ENCODE results near the gene GRHL1. TPM values are rescaled to one million over a fixed set of nuclear protein-coding genes. Genes with fewer than 3 reads are reported as not detected.

GRHL1 gene
- total and polyA plus RNA-seq, 2 of the 8 experiments (the other 6 are each of a cell fraction or from before 2014, with no cell fraction given) = 1.3 to 3.6 TPM

DNA sequence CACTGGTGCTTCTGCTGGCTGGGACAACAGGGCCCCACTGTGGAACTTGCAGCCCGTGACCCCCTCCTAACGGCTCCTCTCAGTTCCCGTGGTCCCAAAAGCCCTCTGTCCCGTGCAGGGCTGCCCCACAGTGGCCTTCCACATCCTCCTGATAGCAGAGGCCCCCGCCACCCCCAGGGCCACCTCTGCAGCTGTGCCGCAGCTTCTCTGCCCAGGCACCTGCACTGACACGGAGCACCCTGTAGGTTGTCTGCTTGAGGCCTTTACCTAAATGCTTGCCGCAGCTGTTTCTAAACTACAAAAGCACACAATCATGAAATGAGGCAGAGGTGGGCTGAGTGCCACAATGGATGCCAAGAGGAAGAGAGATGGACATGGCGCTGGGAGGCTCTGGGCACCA lies 13.5 kb upstream of the GRHL1 start:
- H3K14ac ChIP-seq (ENCODE audit: insufficient read length) = no peak overlapping the region
- H4K5ac ChIP-seq (ENCODE audit: insufficient read length, low read depth, low read length) = no peak overlapping the region
- no peak overlapping the region for H4K91ac ChIP-seq (replicated peaks; ENCODE audit: insufficient read length, low read length)
- no peaks in the 10 kb centered on the region for H3K23me2 ChIP-seq (ENCODE audit: low read depth, low read length)
- H4K8ac ChIP-seq (ENCODE audit: extremely low read depth, insufficient read depth, low read length) = no peak overlapping the region; the same call in 1 of the 2 replicates
- no peak overlapping the region for H3K4ac ChIP-seq (replicated peaks; ENCODE audit: insufficient read length, low read depth, low read length)
- no peak overlapping the region for H2BK5ac ChIP-seq (ENCODE audit: low read depth, low read length)
- H3K56ac ChIP-seq (replicated peaks; ENCODE audit: insufficient read length, low read depth, low read length) = no peak overlapping the region
- no peaks in the 10 kb centered on the region for H4K20me1 ChIP-seq (replicated peaks in 1 of 2; ENCODE audit: control insufficient read depth in 1 of 2, insufficient read depth in 2 of 2, low read length in 2 of 2)
- no peak overlapping the region for H2AFZ ChIP-seq (ENCODE audit: low read length)
- no peaks in the 10 kb centered on the region for H3K79me2 ChIP-seq (ENCODE audit: control insufficient read depth in 1 of 2, insufficient read depth in 2 of 2, low read length in 2 of 2)
- peaks cover 0 to 11% (median 4%) of the 10 kb centered on the region in 4 experiments; a peak in 3 of 8 replicates for H3K36me3 ChIP-seq (ENCODE audit: control insufficient read depth in 2 of 4, insufficient read depth in 4 of 4, low read length in 3 of 4)
- H2BK120ac ChIP-seq (replicated peaks; ENCODE audit: low read depth, low read length) = no peak overlapping the region
- POLR2A ChIA-PET (ENCODE audit: partially characterized antibody) = no interaction called here
- no peak overlapping the region for H2BK20ac ChIP-seq (ENCODE audit: low read length)
- H3K4me3 ChIP-seq (ENCODE audit: extremely low read depth in 1 of 4, insufficient read depth in 2 of 4, low read depth in 3 of 4, low read length in 4 of 4) = no peak overlapping the region
- no peak overlapping the region for H2BK12ac ChIP-seq (ENCODE audit: low read depth, low read length)
- H3K27ac ChIP-seq (ENCODE audit: low read depth, low read length) = no peak overlapping the region
- H3K9me3 ChIP-seq (ENCODE audit: insufficient read depth in 2 of 2, low read depth in 1 of 2, low read length in 1 of 2) = peaks cover 0 to 1% of the 10 kb centered on the region in 2 experiments; a peak in 1 of 4 replicates
- no peak overlapping the region for H3K4me2 ChIP-seq (ENCODE audit: insufficient read depth in 1 of 2, low read depth in 2 of 2, low read length in 2 of 2)
- FAIRE-seq (no peak), DNase-seq (ENCODE audit: low read depth in 1 of 2, low spot score in 2 of 2) (no peak)
- no peaks in the 10 kb centered on the region for H3K79me1 ChIP-seq (ENCODE audit: low read depth, low read length)
- H2BK15ac ChIP-seq (ENCODE audit: low read length) = no peak overlapping the region
- no peak overlapping the region for H2AK5ac ChIP-seq (ENCODE audit: low read depth, low read length)
- H3K23ac ChIP-seq (ENCODE audit: insufficient read length) = no peak overlapping the region
- CTCF ChIA-PET (ENCODE audit: partially characterized antibody) = interaction anchor here (0.7 to 0.8 kb wide), 2 partner anchors 24 to 69 kb away, joined by 3 to 4 read pairs; no protein-coding TSS in a partner anchor
- H3K27me3 ChIP-seq (replicated peaks in 1 of 4; ENCODE audit: control insufficient read depth in 3 of 4, extremely low read depth in 1 of 4, insufficient read depth in 3 of 4, low read length in 3 of 4) = no peaks in the 10 kb centered on the region
- no peak overlapping the region for H3K9ac ChIP-seq (replicated peaks in 1 of 4; ENCODE audit: extremely low read depth in 1 of 4, low read depth in 3 of 4, low read length in 3 of 4)
- WGBS, 2 experiments (ENCODE audit: extremely low coverage in 1 of 2, insufficient coverage in 1 of 2, insufficient read length in 1 of 2, insufficient replicate concordance in 2 of 2, low coverage in 1 of 2, low lambda C conversion rate in 2 of 2, missing lambda C conversion rate in 1 of 2) = 77% methylated on average over 9 of the region's 9 CpGs; no CpG with 5 or more reads in 1 of the 2 experiments
- H3K18ac ChIP-seq (ENCODE audit: extremely low read depth, low read length) = no peak overlapping the region
- peaks cover 0 to 4% (median 0%) of the 10 kb centered on the region in 4 experiments; a peak in 2 of 7 replicates for H3K4me1 ChIP-seq (replicated peaks in 1 of 4; ENCODE audit: control insufficient read depth in 3 of 4, insufficient read depth in 4 of 4, low read length in 3 of 4)
- TF ChIP-seq EP300 (IDR thresholded peaks at IDR 0.05; ENCODE audit: borderline replicate concordance in 1 of 2, low read depth in 2 of 2, low read length in 2 of 2) (no peak), SIN3A (conservative IDR thresholded peaks at IDR 0.05 in 1 of 2, IDR thresholded peaks at IDR 0.05 in 1 of 2; ENCODE audit: low read depth in 1 of 2, low read length in 2 of 2) (no peak), CTBP2 (IDR thresholded peaks at IDR 0.05; ENCODE audit: borderline replicate concordance, insufficient read depth, insufficient read length, low read length) (no peak), CHD2 (IDR thresholded peaks at IDR 0.05; ENCODE audit: low read length) (no peak), BACH1 (IDR thresholded peaks at IDR 0.05; ENCODE audit: low read length) (no peak), CREB1 (IDR thresholded peaks at IDR 0.05) (no peak), RNF2 (IDR thresholded peaks at IDR 0.05; ENCODE audit: borderline replicate concordance, low read depth, low read length, missing control alignments, poor library complexity, severe bottlenecking) (no peak), RBBP5 (IDR thresholded peaks at IDR 0.05; ENCODE audit: borderline replicate concordance, low read depth, low read length) (no peak), GTF2F1 (IDR thresholded peaks at IDR 0.05; ENCODE audit: borderline replicate concordance, low read depth, low read length) (no peak), POLR2AphosphoS5 (IDR thresholded peaks at IDR 0.05; ENCODE audit: low read depth, low read length) (no peak), KDM4A (IDR thresholded peaks at IDR 0.05; ENCODE audit: low read depth, low read length, severe bottlenecking) (no peak), CBX5 (IDR thresholded peaks at IDR 0.05; ENCODE audit: low read depth, low read length) (no peak), SP4 (IDR thresholded peaks at IDR 0.05; ENCODE audit: low read length) (no peak), POU5F1 (IDR thresholded peaks at IDR 0.05; ENCODE audit: low read depth, low read length) (no peak)

Measured in H1 (cell line).